ENCODE data around the gene CDC42BPA.
A peak's percentile ranks its signal among the peaks of the same experiment; 100 is the strongest.
"Not testable (repeated sequence)": the region's sequence is repeated elsewhere in the genome, so short reads cannot be mapped to it uniquely, and the experiment has no call there.

Gene CDC42BPA

DNA sequence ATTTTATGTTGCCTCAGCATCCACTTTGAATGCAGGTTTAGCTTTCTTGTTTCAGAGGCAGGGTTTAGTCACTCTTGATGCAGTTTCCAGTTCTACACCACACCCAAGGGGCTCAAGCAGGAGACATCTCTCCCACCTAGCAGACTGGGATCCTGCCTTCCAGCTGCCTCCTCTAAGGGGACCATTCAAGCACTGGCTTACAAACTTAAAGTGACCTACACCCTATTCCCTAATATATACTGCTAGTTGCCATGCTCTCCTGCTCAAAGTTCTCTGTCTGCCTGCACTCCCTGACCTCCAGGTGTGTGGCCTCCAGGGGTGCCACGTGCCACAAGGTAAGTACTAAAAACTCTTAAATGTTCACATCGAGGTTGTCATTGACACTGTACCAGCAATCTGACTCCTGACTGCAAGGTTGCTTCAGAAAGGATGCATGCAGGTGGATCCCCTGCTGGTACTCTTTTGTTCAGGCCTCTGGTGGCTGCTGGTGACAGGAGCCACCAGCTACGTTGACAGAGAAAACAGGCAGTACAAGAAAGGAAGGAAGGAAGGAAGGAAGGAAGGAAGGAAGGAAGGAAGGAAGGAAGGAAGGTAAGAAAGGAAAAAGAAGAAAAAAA lies 192.3 kb downstream of the CDC42BPA start:
- no peak for DNase-seq

DNA sequence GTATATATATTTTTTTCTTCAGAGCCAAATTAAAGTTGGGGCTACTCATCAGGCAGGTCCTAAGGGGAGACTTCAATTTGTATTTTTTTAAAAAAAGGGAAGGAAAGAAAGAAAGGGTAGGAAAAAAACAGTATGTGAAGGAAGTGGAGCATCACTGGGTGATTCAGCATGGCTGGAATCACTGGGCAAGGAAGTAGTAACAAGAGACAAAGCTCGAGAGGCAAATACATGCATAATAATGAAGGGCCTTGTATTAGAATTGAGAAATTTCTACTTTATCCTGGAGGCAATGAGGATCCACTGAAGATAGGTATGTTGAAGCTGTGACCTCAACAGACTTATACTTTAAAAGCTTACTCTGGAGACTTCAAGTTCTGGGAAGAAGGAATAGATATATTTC lies 193.8 kb downstream of the CDC42BPA start:
- DNase-seq: no peak

- no peak for DNase-seq
These were observed 197.5 kb downstream of the CDC42BPA start for GRCh38 chr1:227120826-227121225.

DNA sequence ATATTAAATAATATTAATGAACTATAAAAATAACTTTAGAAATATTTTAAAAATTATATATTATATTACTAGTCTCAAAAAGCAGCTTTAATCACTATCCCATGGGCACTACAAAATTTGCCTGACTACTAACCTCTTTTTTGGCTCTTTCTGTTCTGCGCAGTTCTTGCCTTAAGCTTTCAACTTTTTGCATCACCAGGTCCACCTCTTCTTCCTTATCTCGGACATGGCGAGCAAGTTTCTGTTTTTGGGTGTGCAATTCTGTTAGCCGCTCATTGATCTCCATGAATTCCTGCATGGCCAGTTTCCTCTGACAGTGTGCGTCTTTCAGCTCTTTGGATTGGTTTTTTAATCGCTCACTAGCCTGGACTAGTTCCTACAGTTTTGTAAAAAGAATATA lies 205.8 kb downstream of the CDC42BPA start:
- DNase-seq: no peak

GRCh38 chr1:227111782-227112181 lies 206.5 kb downstream of the CDC42BPA start:
- no peak for DNase-seq

GRCh38 chr1:227105291-227105690 lies 213.0 kb downstream of the CDC42BPA start:
- DNase-seq: not testable (repeated sequence)

GRCh38 chr1:227102056-227102455 lies 216.2 kb downstream of the CDC42BPA start:
- no peak for DNase-seq

- DNase-seq: no peak
These were observed 223.9 kb downstream of the CDC42BPA start for GRCh38 chr1:227094249-227094966.

DNA sequence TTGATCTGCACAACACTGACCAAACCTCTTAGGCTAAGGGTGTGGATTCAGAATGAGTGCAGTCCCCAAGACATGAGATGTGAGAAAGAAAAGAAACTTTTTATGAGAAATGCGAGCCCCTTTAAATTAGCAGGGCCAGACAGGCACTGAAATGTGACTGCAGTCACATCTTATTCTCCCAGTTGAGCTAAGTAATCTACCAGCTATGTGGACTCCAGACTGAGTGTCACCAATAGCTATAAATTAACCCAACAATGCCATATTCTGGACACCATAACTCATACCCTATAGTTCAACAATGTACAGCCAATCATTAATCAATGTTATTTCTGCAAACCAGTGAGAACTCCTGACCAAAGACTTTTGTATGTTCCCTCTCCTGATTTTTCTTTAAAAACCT lies 225.0 kb downstream of the CDC42BPA start:
- DNase-seq: no peak

- no peak for DNase-seq
These were observed 226.2 kb downstream of the CDC42BPA start for GRCh38 chr1:227092069-227092468.

DNA sequence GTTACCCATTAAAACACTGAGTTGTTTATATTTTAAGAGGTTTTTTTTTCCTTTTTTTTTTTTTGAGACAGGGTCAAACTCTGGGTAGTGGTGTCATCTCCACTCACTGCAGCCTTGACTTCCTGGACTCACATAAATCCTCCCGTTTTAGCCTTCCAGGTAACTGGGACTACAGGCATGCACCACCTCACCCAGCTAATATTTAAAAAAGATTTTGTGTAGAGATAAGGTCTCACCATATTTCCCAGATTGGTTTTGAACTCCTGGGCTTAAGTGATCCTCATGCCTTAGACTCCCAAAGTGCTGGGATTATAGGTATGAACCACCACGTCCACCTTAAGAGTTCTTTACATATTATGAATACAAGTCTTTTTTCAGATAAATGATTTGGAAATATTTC lies 231.7 kb downstream of the CDC42BPA start:
- DNase-seq: no peak

DNA sequence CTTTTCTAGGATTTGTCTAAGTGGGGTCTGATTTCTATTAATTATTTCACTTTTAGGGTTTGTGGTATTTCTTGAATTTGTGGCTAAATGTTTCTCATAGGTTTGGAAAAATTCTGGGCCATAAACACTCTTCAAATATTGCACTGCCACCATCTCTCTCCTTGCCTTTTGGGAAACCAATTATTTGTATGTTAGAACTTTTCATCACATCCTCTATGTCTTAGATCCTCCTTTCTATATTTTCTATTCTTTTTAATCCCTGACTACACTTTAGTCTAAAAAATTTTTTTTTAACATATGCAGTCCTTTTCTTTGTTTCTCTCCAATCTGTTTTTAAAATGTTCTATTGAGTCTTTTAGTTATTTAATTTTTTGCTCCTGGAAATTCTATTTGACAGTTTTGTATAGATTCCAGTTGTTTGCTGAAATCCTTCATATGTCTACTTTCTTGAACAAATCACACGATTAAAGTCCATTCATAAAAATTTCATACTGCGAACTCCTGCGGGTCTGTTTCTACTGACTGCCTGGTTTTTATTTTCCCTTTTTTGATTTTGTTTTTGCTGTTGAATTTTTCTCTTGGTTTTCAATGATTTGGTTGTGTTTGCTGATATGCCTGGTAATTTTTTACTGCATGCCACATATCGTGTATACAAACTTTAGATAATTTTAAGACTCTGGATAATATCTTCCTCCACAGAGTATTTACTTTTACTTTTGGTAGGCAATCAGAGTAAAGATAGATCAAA lies 235.1 kb downstream of the CDC42BPA start:
- DNase-seq: no peak

DNA sequence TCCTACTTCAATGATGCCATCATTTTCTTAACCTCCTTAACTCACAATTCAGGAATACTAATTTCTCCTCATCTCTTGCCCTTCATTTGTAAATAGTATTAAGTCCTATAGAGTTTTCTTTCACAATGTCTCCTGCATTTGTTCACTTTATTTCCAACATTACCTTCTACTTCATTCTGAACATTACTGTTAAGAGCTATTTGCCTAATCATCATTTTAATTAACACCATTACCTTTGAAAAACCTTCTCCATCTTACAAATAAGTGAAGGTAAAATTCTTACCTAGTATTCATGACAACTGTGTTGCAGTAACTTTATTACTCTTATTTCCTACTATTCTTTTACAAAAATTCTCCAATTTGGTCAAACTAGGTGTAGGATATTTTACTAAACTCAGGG lies 240.5 kb downstream of the CDC42BPA start:
- DNase-seq: no peak

DNA sequence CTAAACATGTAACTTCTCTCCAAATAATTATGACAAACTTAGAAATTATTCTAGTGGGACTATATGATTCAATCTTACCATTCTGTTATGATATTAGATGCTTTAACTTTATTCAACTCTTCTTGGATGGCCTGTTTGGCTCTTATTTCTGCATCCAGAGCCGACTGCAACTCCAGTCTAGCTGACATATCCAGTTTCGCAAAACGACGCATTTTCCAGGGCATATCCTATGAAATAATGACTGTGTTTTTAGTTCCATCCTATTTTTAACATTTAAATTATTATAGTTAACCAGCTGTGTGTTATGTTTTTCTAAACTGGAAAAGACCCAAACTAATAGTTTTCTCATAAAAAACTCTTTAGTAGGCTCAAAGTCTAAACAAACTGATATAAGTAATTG lies 244.5 kb downstream of the CDC42BPA start:
- no peak for DNase-seq

DNA sequence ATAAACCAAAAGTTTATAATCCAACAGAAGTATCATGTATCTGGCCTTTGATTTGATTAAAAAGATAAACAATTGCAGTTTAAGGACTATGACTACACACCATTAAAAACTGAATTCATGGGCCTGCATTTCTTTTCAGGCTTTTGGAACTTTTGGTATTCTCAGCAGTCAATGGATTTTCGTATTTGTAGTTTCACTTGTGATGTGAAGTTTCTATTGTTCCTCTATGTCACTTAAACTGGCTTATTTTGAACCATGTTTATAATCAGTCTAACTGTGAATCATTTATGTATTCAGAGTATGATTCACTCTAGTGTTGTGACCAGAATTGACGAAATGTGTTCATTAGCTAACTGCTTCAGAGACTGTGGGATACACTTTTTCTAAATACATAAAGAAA lies 245.3 kb downstream of the CDC42BPA start:
- DNase-seq: peak; percentile 55

DNA sequence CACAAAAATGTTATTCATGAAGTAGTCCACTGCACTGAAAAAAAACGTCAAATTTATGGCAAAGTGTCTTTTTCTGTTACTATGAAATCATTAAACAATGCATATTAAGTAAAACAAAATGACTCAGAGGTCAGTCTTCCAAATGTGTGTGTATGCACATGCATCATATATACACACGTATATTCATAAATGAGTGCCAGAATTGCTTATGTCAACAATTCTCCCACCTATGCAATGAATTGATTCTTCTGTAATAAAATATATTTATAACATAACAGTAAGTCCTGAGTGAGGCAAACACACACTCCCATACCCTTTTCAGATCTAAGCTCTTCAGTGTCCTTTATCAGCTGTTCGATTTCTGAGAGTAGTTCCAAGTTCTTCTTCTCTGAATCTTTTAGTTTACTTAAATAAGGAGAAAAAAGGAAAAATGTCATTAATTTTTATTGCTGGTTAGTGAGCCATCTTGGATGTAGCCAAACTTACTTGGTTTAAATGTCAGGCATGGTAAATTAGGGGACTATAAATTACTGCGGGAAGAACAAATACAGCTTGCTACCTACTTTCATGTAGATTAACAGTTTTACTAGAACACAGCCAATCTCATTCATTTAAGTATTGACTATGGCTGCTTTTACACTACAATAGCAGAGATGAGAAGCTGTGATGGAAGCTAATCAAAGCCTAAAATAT lies 246.3 kb downstream of the CDC42BPA start:
- DNase-seq: no peak

GRCh38 chr1:227070638-227071285 lies 247.5 kb downstream of the CDC42BPA start:
- DNase-seq: no peak

GRCh38 chr1:227069490-227069889 lies 248.8 kb downstream of the CDC42BPA start:
- no peak for DNase-seq

GRCh38 chr1:227068883-227069282 lies 249.4 kb downstream of the CDC42BPA start:
- DNase-seq: no peak

DNA sequence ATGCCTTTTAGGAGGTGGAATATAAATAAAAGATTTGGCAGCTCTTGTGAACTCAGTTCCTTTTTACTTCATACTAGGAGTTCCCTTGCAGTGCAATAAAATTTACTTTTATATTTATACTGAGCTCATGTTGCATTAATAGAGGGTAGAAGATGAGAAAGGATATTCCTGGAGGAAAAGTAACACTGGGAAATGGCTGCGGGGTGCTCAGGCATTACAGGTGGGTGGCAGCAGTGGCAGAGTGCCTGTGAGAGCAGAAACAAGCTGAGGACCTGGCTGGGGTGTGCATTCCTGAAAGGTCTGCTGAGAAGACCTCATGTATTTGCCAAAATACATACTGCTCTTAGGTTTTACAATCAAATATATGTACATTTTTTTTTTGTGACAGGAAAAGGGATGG lies 251.3 kb downstream of the CDC42BPA start:
- no peak for DNase-seq

DNA sequence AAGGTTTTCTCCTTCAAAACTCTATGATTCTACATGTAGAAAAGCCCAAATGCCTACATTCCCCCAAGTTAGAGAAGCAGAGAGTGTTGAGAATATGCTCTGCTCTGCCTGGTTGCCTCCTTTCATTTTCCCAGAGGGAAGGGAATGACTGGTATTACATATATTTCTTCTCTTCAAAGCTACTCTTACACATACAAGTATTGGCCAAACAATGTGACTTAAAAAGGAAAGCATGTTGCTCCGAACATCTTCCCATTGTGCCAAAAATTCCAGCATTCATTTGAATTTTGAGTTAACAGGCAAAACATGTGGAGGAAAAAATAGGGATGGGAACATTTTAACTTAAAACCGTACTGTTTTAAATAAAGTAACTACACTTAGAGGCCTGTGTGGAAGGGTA lies 253.0 kb downstream of the CDC42BPA start:
- no peak for DNase-seq

- DNase-seq: no peak
These were observed 256.0 kb downstream of the CDC42BPA start for GRCh38 chr1:227062306-227062705.

DNA sequence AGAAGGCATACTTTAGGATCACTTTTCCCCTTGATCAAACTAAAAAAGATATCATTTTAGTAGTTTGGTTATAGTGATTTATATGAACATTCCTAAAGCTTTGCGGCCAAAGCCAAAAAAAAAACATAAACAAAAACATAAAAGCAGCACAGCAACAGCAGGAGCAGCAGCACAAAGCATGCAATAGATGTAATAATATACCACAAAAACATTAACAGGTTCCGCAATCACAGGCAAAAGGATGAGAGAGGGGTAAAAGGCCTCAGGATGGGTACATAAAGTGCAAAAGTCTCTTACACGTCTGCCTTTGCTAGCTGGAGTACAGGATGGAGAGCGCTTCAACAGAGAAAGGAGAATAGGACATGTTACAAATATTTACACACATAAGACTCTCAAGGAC lies 259.2 kb downstream of the CDC42BPA start:
- no peak for DNase-seq

Data from activated CD4-positive, alpha-beta T cell treated with anti-CD3 and anti-CD28 coated beads, Interleukin-2, Interleukin-6, amounts not matched to agents 100 ng/mL and 50 ng/mL, durations not matched to agents 16 hours and 8 hours (primary cell).